Activated T-cell treated with anti-CD3 and anti-CD28 coated beads, Interleukin-2, amount 50 U/mL, for 72 hours (primary cell): ENCODE data around the gene SPRR2F. TPM values are rescaled to one million over a fixed set of nuclear protein-coding genes. Genes with fewer than 3 reads are reported as not detected.
A peak's percentile ranks its signal among the peaks of the same experiment; 100 is the strongest.
"Not testable (repeated sequence)": the region's sequence is repeated elsewhere in the genome, so short reads cannot be mapped to it uniquely, and the experiment has no call there.

ENCODE experiments used
- ATAC-seq, 2 donors: fragments of 150-1000 bp; cut with Tn5 transposase; replicated peaks in 1 of 2; 2 replicates each; pipeline ENCODE4 v1.10.0; 2021; ENCODE audit warnings: moderate library complexity in 2 of 2, mild to moderate bottlenecking in 1 of 2
- DNase-seq, 2 donors: peaks; one replicate each; pipeline ENCODE4 v3.0.0; 2021 to 2022; ENCODE audit warnings: mixed read lengths in 1 of 2
- H3K27ac Mint-ChIP-seq: one replicate; pipeline ENCODE4 v1.8.0; 2022; ENCODE audit warnings: mild to moderate bottlenecking, moderate library complexity, mixed read lengths
- H3K27me3 Mint-ChIP-seq: one replicate; pipeline ENCODE4 v1.8.0; 2022; ENCODE audit warnings: low read depth, mixed read lengths
- H3K36me3 Mint-ChIP-seq, 2 donors: one replicate each; pipeline ENCODE4 v1.8.0; 2022; ENCODE audit warnings: mixed read lengths in 2 of 2, mild to moderate bottlenecking in 1 of 2; ENCODE audit not compliant: insufficient read depth in 2 of 2
- H3K4me1 Mint-ChIP-seq: one replicate; pipeline ENCODE4 v1.8.0; 2022; ENCODE audit warnings: low read depth, mixed read lengths
- H3K4me3 Mint-ChIP-seq, 2 donors: one replicate each; pipeline ENCODE4 v1.8.0; 2022; ENCODE audit warnings: mild to moderate bottlenecking in 2 of 2, mixed read lengths in 2 of 2, moderate library complexity in 2 of 2
- H3K9me3 Mint-ChIP-seq, 2 donors: one replicate each; pipeline ENCODE4 v1.8.0; 2022; ENCODE audit warnings: mixed read lengths in 2 of 2
- total RNA-seq, 2 donors: library from RNA; stranded (reverse); gene quantifications; one replicate each; pipeline ENCODE4 v1.2.3, GENCODE V29; 2022

SPRR2F gene
- total RNA-seq, 2 donors from 2014 or later: not detected

DNA sequence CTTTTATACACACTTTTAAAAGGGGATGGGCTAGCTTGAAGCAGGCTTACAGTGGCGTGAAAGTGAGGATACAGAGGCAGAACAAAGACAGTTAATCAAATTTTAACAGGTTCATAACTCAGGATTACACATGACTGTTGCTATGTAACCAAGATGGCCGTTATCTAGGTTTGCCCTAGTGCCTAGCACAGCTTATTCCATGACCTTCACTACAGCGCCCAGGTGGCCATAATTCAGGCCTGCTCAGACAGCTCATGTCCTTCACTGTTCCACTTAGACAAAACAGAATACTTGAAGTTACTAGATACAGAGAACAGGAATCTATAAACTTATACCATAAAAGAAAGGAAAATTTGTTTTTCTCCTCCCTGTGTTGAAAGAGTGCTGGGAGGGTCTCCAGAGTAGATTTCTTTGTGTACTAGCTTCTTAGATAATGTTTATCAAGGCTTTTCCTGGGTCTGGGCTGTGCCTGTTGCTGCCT, 6.2 kb upstream of the SPRR2F start:
- H3K9me3 Mint-ChIP-seq: no peaks in the 10 kb centered on the region
- no peak for DNase-seq
- H3K4me3 Mint-ChIP-seq: no peak overlapping the region
- no peak overlapping the region for H3K27ac Mint-ChIP-seq
- no peaks in the 10 kb centered on the region for H3K4me1 Mint-ChIP-seq
- H3K36me3 Mint-ChIP-seq: no peaks in the 10 kb centered on the region
- H3K27me3 Mint-ChIP-seq: peaks cover 12% of the 10 kb centered on the region
- no peak for ATAC-seq

DNA sequence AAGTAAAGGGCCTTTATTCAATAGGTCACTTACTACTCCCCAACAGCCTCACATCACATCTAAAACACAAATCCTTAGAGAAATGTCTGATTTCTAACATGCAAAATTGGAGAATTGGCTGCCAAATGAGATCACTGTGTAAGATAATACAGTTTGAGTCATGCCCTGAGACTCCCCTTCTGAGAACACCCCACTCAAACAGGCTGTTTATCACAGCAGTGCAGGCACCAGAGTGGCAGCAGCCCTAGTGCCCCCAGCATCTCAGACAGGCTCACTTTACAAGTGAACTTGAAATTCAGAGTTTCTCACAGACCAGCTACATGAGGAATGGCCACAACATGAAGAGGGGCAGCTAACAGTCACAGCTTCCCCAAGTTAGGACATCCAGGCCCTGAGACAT, 1.9 kb upstream of the SPRR2F start:
- not testable (repeated sequence) for ATAC-seq, H3K27me3 Mint-ChIP-seq, H3K4me1 Mint-ChIP-seq, H3K27ac Mint-ChIP-seq, H3K36me3 Mint-ChIP-seq, H3K4me3 Mint-ChIP-seq, DNase-seq, H3K9me3 Mint-ChIP-seq

DNA sequence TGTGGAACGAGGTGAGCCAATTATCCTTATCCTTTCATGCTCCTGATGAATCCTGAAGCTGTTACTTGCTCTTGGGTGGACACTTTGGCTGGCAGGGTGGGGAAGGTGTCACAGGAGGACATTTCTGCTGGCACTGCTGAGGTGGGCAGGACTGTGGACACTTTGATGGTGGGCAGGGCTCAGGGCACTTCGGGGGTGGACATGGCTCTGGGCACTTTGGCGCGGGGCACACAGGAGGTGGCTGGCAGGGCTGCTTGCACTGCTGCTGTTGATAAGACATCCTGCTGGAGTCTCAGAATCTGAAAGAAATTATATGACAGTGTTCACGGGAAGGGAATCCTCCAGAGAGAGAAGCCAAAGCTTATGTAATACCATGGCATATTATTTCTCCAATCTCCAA, 862 bp downstream of the SPRR2F start:
- not testable (repeated sequence) for H3K27ac Mint-ChIP-seq, H3K4me1 Mint-ChIP-seq, ATAC-seq, H3K4me3 Mint-ChIP-seq, H3K9me3 Mint-ChIP-seq, DNase-seq, H3K36me3 Mint-ChIP-seq, H3K27me3 Mint-ChIP-seq

DNA sequence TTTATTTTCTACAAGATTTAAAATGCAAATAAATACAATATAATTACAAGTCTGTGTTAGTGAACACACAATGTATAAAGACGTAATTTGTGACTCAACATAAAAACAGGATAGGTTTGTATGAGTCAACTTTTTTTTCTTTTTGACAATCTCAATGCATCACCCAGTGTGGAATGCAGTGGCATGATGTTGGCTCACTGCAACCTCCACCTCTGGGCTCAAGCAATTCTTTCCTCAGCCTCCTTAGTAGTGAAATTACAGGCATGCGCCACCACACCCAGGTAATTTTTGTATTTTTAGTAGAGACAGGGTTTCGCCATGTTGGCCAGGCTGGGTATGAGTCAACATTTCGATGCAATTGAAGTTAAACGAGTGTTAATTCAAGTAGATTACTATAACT, 13.1 kb downstream of the SPRR2F start:
- Mint-ChIP-seq H3K36me3 (no peaks in the 10 kb centered on the region), H3K27me3 (peaks cover 32% of the 10 kb centered on the region), H3K27ac (no peak overlapping the region), H3K4me1 (no peaks in the 10 kb centered on the region), H3K9me3 (peaks cover 0 to 3% of the 10 kb centered on the region in 2 donors), H3K4me3 (no peak overlapping the region)
- DNase-seq: peak in 1 of 2 donors; percentile 5
- peak in 1 of 2 donors; percentile 70 for ATAC-seq

DNA sequence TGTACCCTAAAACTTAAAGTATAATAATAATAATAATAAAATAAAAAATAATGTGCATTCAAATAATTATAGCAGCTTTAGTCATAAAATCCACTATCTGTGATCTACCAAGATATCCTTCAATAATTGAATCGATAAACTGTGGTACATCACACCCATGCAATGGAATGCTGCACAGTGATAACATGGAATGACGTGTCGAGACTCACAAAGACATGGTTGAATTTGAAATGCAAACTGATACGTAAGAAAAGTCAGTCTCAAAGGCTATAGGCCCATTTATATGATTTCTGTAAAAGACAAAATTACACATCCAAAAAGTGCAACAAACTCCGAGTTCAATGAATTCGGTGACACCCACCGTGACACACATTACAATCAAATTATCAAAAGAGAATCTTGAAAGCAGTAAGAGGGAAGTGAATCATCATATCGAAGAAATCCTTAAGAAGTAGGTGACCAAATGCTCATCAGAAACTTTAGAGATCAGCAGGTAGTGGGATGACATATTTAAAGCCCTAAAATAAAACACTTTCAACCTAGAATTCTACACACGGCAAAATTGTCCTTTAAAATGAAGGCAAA, 13.8 kb downstream of the SPRR2F start:
- no peaks in the 10 kb centered on the region for H3K4me1 Mint-ChIP-seq
- no peak overlapping the region for H3K4me3 Mint-ChIP-seq
- peaks cover 36% of the 10 kb centered on the region for H3K27me3 Mint-ChIP-seq
- H3K27ac Mint-ChIP-seq: no peak overlapping the region
- no peak for DNase-seq
- H3K9me3 Mint-ChIP-seq: peaks cover 0 to 3% of the 10 kb centered on the region in 2 donors
- no peak for ATAC-seq
- H3K36me3 Mint-ChIP-seq: no peaks in the 10 kb centered on the region

DNA sequence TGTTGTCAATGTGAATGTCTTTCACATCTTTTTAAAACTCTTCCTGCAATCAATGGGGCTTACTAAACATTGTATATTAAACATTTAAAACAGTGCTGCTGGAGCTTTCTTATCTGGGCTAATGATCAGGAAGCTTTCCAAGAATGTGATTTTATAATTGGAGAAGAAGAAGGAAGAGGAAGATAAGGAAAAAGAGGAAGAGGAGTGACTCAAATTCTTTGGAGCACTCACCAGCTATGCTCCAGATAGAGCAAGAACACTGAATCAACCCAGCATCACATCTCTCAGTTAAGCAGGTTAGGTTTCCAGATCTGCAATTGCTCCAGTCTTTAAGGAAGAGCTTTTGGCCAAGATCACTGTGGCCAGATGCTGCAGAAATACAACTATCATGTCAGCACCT, 17.6 kb downstream of the SPRR2F start:
- H3K9me3 Mint-ChIP-seq: no peaks in the 10 kb centered on the region
- no peak for DNase-seq
- no peak overlapping the region for H3K27ac Mint-ChIP-seq
- no peak overlapping the region for H3K4me3 Mint-ChIP-seq
- no peak for ATAC-seq
- H3K36me3 Mint-ChIP-seq: no peaks in the 10 kb centered on the region
- peaks cover 23% of the 10 kb centered on the region for H3K27me3 Mint-ChIP-seq
- H3K4me1 Mint-ChIP-seq: no peaks in the 10 kb centered on the region

DNA sequence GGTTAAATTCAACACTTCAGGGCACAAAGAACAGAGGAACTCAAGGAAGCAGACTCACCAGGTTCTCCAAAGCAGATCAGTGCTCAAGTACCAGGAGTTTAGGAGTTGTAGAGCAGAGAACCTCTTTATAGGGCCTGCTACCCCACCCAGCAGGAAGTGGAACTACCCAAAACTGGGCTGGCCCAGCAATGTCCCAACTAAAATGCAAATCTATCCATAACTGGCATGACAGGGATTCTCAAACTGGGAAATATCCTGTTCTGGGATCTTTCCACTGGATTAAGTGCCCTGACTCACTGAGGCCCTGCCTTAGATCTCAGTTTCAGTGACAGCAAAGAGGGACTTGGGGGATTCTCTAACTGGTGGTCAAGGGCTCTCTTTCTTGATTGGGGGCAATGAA, 18.9 kb downstream of the SPRR2F start, which contains the start of gene SPRR2E:
Gene SPRR2E (minus strand): TSS at position 101 of the 400 bp plus-strand sequence. CDS start 775 bp downstream, outside the sequence.
- Mint-ChIP-seq H3K9me3 (no peaks in the 10 kb centered on the region), H3K27me3 (peaks cover 21% of the 10 kb centered on the region)

DNA sequence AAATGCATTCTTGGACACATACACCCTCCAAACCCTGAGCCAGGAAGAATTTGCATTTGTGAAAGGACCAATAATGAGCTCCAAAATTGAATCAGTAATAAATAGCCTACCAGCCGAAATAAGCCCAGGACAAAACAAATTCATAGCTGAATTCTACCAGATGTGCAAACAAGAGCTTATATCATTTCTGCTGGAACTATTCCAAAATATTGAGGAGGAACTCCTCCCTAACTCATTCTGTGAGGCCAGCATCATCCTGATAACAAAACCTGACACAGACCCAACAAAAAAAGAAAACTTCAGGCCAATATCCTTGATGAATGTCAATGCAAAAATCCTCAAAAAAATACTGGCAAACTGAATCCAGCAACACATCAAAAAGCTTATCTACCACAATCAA, 25.7 kb downstream of the SPRR2F start:
- H3K4me3 Mint-ChIP-seq: no peak overlapping the region
- DNase-seq (no peak), ATAC-seq (no peak)
- H3K27ac Mint-ChIP-seq: no peak overlapping the region
- no peaks in the 10 kb centered on the region for H3K9me3 Mint-ChIP-seq
- H3K4me1 Mint-ChIP-seq: no peaks in the 10 kb centered on the region
- peaks cover 18% of the 10 kb centered on the region for H3K27me3 Mint-ChIP-seq
- no peaks in the 10 kb centered on the region for H3K36me3 Mint-ChIP-seq

More for the DNA sequence above, 18.9 kb downstream of the SPRR2F start, which contains the start of gene SPRR2E:
- Mint-ChIP-seq H3K4me1 (no peaks in the 10 kb centered on the region), H3K36me3 (no peaks in the 10 kb centered on the region), H3K4me3 (no peak within 1 kb of the TSS), H3K27ac (no peak within 1 kb of the TSS)
- no peak for ATAC-seq
- DNase-seq: no peak

DNA sequence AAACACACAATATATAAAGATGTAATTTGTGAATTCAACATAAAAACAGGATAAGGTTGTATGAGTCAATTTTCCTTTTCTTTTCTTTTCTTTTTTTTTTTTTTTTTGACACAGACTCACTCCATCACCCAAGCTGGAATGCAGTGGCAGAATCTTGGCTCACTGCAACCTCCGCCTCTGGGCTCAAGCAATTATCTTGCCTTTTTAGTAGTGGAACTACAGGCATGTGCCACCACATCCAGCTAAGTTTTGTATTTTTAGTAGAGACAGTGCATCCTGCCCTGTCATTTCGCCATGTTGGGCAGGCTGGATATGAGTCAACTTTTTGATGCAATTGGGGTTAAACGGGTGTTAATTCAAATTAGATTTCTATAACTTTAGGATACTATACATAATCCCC, 31.6 kb downstream of the SPRR2F start:
- Mint-ChIP-seq H3K4me3 (no peak overlapping the region), H3K27ac (no peak overlapping the region), H3K36me3 (no peaks in the 10 kb centered on the region), H3K4me1 (no peaks in the 10 kb centered on the region), H3K9me3 (peaks cover 0 to 2% of the 10 kb centered on the region in 2 donors), H3K27me3 (peaks cover 14% of the 10 kb centered on the region)
- ATAC-seq (no peak), DNase-seq (no peak)

DNA sequence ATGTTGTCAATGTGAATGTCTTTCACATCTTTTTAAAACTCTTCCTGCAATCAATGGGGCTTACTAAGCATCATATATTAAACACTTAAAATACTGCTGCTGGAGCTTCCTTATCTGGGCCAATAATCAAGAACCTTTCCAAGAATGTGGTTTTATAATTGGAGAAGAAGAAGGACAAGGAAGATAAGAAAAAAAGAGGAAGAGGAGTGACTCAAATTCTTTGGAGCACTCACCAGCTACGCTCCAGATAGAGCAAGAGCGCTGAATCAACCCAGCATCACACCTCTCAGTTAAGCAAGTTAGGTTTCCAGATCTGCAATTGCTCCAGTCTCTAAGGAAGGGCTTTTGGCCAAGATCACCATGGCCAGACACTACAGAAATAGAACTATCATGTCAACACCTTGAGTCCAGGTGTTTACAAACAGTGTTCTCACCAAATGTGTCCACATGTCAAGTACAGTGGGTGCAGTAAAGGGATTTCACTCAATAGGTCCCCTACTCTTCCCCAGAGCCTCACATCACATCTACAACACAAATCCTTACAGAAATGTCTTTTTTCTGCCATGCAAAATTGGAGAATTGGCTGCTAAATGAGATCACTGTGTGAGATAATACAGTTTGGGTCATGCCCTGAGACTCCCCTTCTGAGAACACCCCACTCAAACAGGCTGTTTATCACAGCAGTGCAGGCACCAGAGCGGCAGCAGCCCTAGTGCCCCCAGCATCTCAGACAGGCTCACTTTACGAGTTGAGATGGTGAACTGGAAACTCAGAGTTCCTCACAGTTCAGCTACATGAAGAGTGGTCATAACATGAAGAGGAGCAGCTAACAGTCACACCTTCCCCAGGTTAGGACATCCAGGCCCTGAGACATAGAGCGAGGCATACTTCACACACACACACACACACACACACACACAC, 40.2 kb downstream of the SPRR2F start:
- no peaks in the 10 kb centered on the region for H3K9me3 Mint-ChIP-seq
- no peak for DNase-seq
- no peaks in the 10 kb centered on the region for H3K36me3 Mint-ChIP-seq
- no peak overlapping the region for H3K4me3 Mint-ChIP-seq
- ATAC-seq: no peak
- no peaks in the 10 kb centered on the region for H3K4me1 Mint-ChIP-seq
- H3K27me3 Mint-ChIP-seq: peaks cover 18% of the 10 kb centered on the region
- no peak overlapping the region for H3K27ac Mint-ChIP-seq

DNA sequence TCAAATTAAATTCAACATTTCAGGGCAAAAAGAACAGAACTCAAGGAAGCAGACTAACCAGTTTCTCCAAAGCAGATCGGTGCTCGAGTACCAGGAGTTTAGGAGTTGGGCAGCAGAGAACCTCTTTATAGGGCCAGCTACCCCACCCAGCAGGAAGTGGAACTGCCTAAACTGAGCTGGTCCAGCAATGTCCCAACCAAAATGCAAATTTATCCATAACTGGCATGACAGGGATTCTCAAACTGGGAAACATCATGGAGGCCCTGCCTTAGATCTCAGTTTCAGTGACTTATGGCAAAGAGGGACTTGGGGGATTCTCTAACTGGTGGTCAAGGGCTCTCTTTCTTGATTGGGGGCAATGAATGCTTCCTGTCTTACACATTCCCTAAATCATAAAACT, 41.8 kb downstream of the SPRR2F start, which contains the start of gene SPRR2B:
Gene SPRR2B (minus strand): TSS at position 101 of the 400 bp plus-strand sequence. CDS start 772 bp downstream, outside the sequence.
- Mint-ChIP-seq H3K27ac (no peak within 1 kb of the TSS), H3K36me3 (no peaks in the 10 kb centered on the region), H3K9me3 (no peaks in the 10 kb centered on the region), H3K4me1 (no peaks in the 10 kb centered on the region), H3K27me3 (peaks cover 14% of the 10 kb centered on the region), H3K4me3 (no peak within 1 kb of the TSS)
- DNase-seq (no peak), ATAC-seq (no peak)

DNA sequence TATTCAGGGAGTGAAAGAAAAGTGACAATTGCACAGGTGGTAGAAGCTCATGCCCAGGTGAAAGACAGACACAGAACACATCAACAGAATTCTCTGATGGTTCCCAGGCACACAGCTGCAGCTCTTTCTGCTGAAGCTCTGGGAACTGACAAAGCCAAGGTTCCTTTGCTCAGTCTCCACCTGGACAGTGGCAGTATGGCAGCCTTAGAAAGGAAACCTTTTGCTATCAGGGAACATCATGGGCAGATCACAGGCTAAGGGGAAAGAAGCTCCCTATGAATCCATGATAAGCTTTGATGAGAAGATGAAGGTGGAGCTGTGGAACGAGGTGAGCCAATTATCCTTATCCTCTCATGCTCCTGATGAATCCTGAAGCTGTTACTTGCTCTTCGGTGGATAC, 43.1 kb downstream of the SPRR2F start:
- no peaks in the 10 kb centered on the region for H3K4me1 Mint-ChIP-seq
- no peak overlapping the region for H3K4me3 Mint-ChIP-seq
- no peak for ATAC-seq
- DNase-seq: no peak
- peaks cover 20% of the 10 kb centered on the region for H3K27me3 Mint-ChIP-seq
- no peaks in the 10 kb centered on the region for H3K36me3 Mint-ChIP-seq
- no peak overlapping the region for H3K27ac Mint-ChIP-seq
- H3K9me3 Mint-ChIP-seq: no peaks in the 10 kb centered on the region
